GM12864 (cell line): ENCODE measurements around the gene RAPH1.

Experiments used
- DNase-seq: peaks from one replicate; pipeline ENCODE4 v3.0.0-alpha.2; 2011; ENCODE audit warnings: low read depth
- H3K4me3 ChIP-seq: 2 replicates; pipeline ENCODE4 v1.5.1; 2011; ENCODE audit warnings: mild to moderate bottlenecking, low read depth, low read length, control low read depth
- CTCF ChIP-seq: IDR thresholded peaks from 2 replicates; pipeline ENCODE4 v1.5.1; 2011; ENCODE audit warnings: low read depth, mild to moderate bottlenecking, moderate library complexity, low read length, control low read depth, inconsistent platforms; ENCODE audit errors: missing control alignments

The RAPH1 gene

GRCh38 chr2:203579730-203580129 lies 44.6 kb upstream of the RAPH1 start:
- H3K4me3 ChIP-seq, result no peak overlapping the region
- DNase-seq, result no peak
- TF ChIP-seq CTCF, result no peak

- TF ChIP-seq CTCF, result no peak
- DNase-seq, result peak; percentile 70
- H3K4me3 ChIP-seq, result no peak overlapping the region
Observed at GRCh38 chr2:203578759-203579643, 43.9 kb upstream of the RAPH1 start.

GRCh38 chr2:203574824-203575223 lies 39.7 kb upstream of the RAPH1 start:
- H3K4me3 ChIP-seq, result no peak overlapping the region
- TF ChIP-seq CTCF, result no peak

DNA sequence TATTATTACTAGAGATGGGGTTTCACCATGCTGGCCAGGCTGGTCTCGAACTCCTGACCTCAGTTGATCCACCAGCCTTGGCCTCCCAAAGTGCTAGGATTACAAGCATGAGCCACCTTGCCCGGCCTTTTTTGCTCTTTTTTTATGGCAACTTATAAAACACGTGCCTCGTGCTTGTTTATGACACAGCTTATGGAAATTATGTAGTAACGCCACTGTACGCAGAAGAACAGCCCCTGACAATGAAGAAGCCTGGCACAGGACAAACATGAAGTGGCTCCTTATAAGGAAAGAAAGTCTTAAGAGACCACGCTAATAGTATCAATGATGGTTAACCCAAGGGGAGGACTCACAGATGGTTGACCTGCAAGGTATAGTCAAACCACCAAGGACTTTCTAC lies 37.2 kb upstream of the RAPH1 start:
- DNase-seq, result no peak
- TF ChIP-seq CTCF, result no peak
- no peak overlapping the region for H3K4me3 ChIP-seq

More at GRCh38 chr2:203574824-203575223, 39.7 kb upstream of the RAPH1 start:
- no peak for DNase-seq

GRCh38 chr2:203569677-203570316 lies 34.7 kb upstream of the RAPH1 start:
- no peak overlapping the region for H3K4me3 ChIP-seq
- no peak for DNase-seq
- TF ChIP-seq CTCF, result no peak

- TF ChIP-seq CTCF, result no peak
- H3K4me3 ChIP-seq, result no peak overlapping the region
- no peak for DNase-seq
Observed at GRCh38 chr2:203567691-203568090, 32.6 kb upstream of the RAPH1 start.
